Liver (tissue), 9 donors: ENCODE results near the gene EXD3. TPM values are rescaled to one million over a fixed set of nuclear protein-coding genes. Genes with fewer than 3 reads are reported as not detected.

Source experiments
- DNase-seq: peaks from one replicate; pipeline ENCODE4 v3.0.0-alpha.2; 2017; ENCODE audit warnings: low spot score
- H3K27ac ChIP-seq, 2 donors: one replicate each; pipeline ENCODE4 v1.7.0; 2013; ENCODE audit warnings: inconsistent platforms in 2 of 2, low read length in 2 of 2, control low read depth in 1 of 2, low read depth in 1 of 2, mild to moderate bottlenecking in 1 of 2
- H3K27me3 ChIP-seq, 4 donors: one replicate each; pipeline versions ENCODE4 v1.6.1 to v1.7.0; 2013; ENCODE audit warnings: low read length in 3 of 4, inconsistent platforms in 1 of 4, mild to moderate bottlenecking in 1 of 4, moderate library complexity in 1 of 4; ENCODE audit not compliant: control insufficient read depth in 4 of 4, insufficient read depth in 4 of 4
- H3K36me3 ChIP-seq, 4 donors: one replicate each; pipeline versions ENCODE4 v1.6.1 to v1.7.0; 2013; ENCODE audit warnings: low read length in 3 of 4, mild to moderate bottlenecking in 3 of 4, low read depth in 1 of 4, moderate library complexity in 1 of 4; ENCODE audit not compliant: control insufficient read depth in 4 of 4, insufficient read depth in 3 of 4
- H3K4me1 ChIP-seq, 4 donors: one replicate each; pipeline versions ENCODE4 v1.6.1 to v1.7.0; 2013; ENCODE audit warnings: low read length in 3 of 4, mild to moderate bottlenecking in 3 of 4, moderate library complexity in 1 of 4; ENCODE audit not compliant: control insufficient read depth in 4 of 4, insufficient read depth in 4 of 4
- H3K4me3 ChIP-seq, 3 donors: one replicate each; pipeline versions ENCODE4 v1.6.1 to v1.7.0; 2013; ENCODE audit warnings: low read length in 3 of 3, control low read depth in 1 of 3, low read depth in 1 of 3, mild to moderate bottlenecking in 1 of 3
- H3K9ac ChIP-seq, 2 donors: one replicate each; pipeline ENCODE4 v1.7.0; 2013; ENCODE audit warnings: low read length in 2 of 2, mild to moderate bottlenecking in 2 of 2, moderate library complexity in 2 of 2, control low read depth in 1 of 2, low read depth in 1 of 2
- H3K9me3 ChIP-seq, 4 donors: one replicate each; pipeline versions ENCODE4 v1.6.1 to v1.7.0; 2013; ENCODE audit warnings: low read length in 3 of 4; ENCODE audit not compliant: control insufficient read depth in 4 of 4
- ATF3 ChIP-seq: IDR thresholded peaks from 2 replicates; pipeline ENCODE4 v1.6.1; 2016; ENCODE audit warnings: antibody characterized with exemption
- CTCF ChIP-seq: fragments of 150-350 bp; IDR thresholded peaks from 2 replicates; pipeline ENCODE4 v1.5.1; 2017; ENCODE audit warnings: improper control_type of control experiment, low read depth, low read length; ENCODE audit not compliant: missing input control
- FOXA1 ChIP-seq: IDR thresholded peaks from 2 replicates; pipeline ENCODE4 v1.6.1; 2016; ENCODE audit warnings: antibody characterized with exemption
- FOXA2 ChIP-seq: IDR thresholded peaks from 2 replicates; pipeline ENCODE4 v1.6.1; 2016; ENCODE audit warnings: antibody characterized with exemption
- HNF4A ChIP-seq, 2 donors: conservative IDR thresholded peaks; 2 replicates each; pipeline ENCODE4 v1.6.1; 2016; ENCODE audit warnings: antibody characterized with exemption in 2 of 2, mild to moderate bottlenecking in 2 of 2
- HNF4G ChIP-seq: IDR thresholded peaks from 2 replicates; pipeline ENCODE4 v1.6.1; 2016; ENCODE audit warnings: antibody characterized with exemption
- JUND ChIP-seq, 2 donors: IDR thresholded peaks; 2 replicates each; pipeline ENCODE4 v1.6.1; 2016; ENCODE audit warnings: antibody characterized with exemption in 2 of 2
- MAX ChIP-seq: IDR thresholded peaks from 2 replicates; pipeline ENCODE4 v1.6.1; 2016; ENCODE audit warnings: antibody characterized with exemption
- NR2F2 ChIP-seq: IDR thresholded peaks from 2 replicates; pipeline ENCODE4 v1.6.1; 2016; ENCODE audit warnings: antibody characterized with exemption
- RAD21 ChIP-seq, 2 donors: IDR thresholded peaks; 2 replicates each; pipeline ENCODE4 v1.6.1; 2016; ENCODE audit warnings: antibody characterized with exemption in 2 of 2, mild to moderate bottlenecking in 2 of 2
- REST ChIP-seq: IDR thresholded peaks from 2 replicates; pipeline ENCODE4 v1.6.1; 2016; ENCODE audit warnings: antibody characterized with exemption, mild to moderate bottlenecking
- RXRA ChIP-seq, 2 donors: IDR thresholded peaks; 2 replicates each; pipeline ENCODE4 v1.6.1; 2017 to 2018; ENCODE audit warnings: antibody characterized with exemption in 2 of 2, mild to moderate bottlenecking in 1 of 2
- SP1 ChIP-seq: IDR thresholded peaks from 2 replicates; pipeline ENCODE4 v1.6.1; 2018; ENCODE audit warnings: antibody characterized with exemption, mild to moderate bottlenecking
- TAF1 ChIP-seq: conservative IDR thresholded peaks from 2 replicates; pipeline ENCODE4 v1.6.1; 2016; ENCODE audit warnings: antibody characterized with exemption, mild to moderate bottlenecking
- YY1 ChIP-seq: IDR thresholded peaks from 2 replicates; pipeline ENCODE4 v1.6.1; 2016; ENCODE audit warnings: antibody characterized with exemption, mild to moderate bottlenecking
- ZBTB33 ChIP-seq: IDR thresholded peaks from 2 replicates; pipeline ENCODE4 v1.6.1; 2016; ENCODE audit warnings: antibody characterized with exemption
- WGBS: extraction: QIAGEN DNeasy Blood & Tissue Kit; methylation state at CpG from one replicate; pipeline ENCODE4 v1.1.7; 2013; 5-methylcytosine and 5-hydroxymethylcytosine counted together
- polyA plus RNA-seq, 2 donors: library from polyadenylated mRNA; stranded (reverse) in 1 of 2; unstranded in 1 of 2; fragments of 200-250 nt in 1 of 2; fragments of >200 nt in 1 of 2; fragmentation: Nextera tagmentation in 1 of 2; extraction: Ambion mirVana in 1 of 2; gene quantifications; one replicate each; pipeline versions ENCODE4 v1.2.1 to v1.2.3, GENCODE V29; 2013 to 2015
- total RNA-seq, 2 donors: library from RNA; depleted of rRNA; stranded (reverse); fragments of >200 nt; gene quantifications; one replicate each; pipeline ENCODE4 v1.2.3, GENCODE V29; 2014
- donor health status: healthy.
- donor health status: healthy.
- donor health status: healthy.
- donor health status: healthy.
- donor health status: healthy.

The EXD3 gene
- total and polyA plus RNA-seq, 4 donors = 2.5 to 6.7 (median 3.7) TPM

GRCh38 chr9:137405677-137406081 lies 17.3 kb downstream of the EXD3 start:
- TF ChIP-seq YY1 = no peak
- no peak for TF ChIP-seq SP1
- no peak for TF ChIP-seq RAD21 (IDR thresholded peaks at IDR 0.05)
- TF ChIP-seq RXRA (IDR thresholded peaks at IDR 0.05) = no peak
- TF ChIP-seq MAX = no peak
- no peak for TF ChIP-seq TAF1
- 93% methylated on average over 11 of the region's 11 CpGs for WGBS
- no peak overlapping the region for H3K27ac ChIP-seq

GRCh38 chr9:137404961-137405567 lies 17.9 kb downstream of the EXD3 start:
- TF ChIP-seq FOXA1 (no peak), CTCF (no peak), JUND (IDR thresholded peaks at IDR 0.05) (no peak), NR2F2 (no peak), FOXA2 (no peak), RAD21 (IDR thresholded peaks at IDR 0.05) (no peak), MAX (no peak), TAF1 (no peak), ATF3 (no peak), ZBTB33 (no peak), RXRA (IDR thresholded peaks at IDR 0.05) (no peak), REST (no peak), HNF4G (no peak), HNF4A (conservative IDR thresholded peaks at IDR 0.05) (no peak)
- no peak overlapping the region for H3K27ac ChIP-seq
- no peak for DNase-seq
- no peak overlapping the region for H3K9ac ChIP-seq
- H3K27me3 ChIP-seq = no peaks in the 10 kb centered on the region
- peaks cover 5 to 10% (median 6%) of the 10 kb centered on the region in 4 donors for H3K4me1 ChIP-seq
- no peaks in the 10 kb centered on the region for H3K9me3 ChIP-seq
- H3K36me3 ChIP-seq = no peaks in the 10 kb centered on the region
- WGBS = 94% methylated on average over 24 of the region's 24 CpGs
- no peak overlapping the region for H3K4me3 ChIP-seq

More at GRCh38 chr9:137405677-137406081, 17.3 kb downstream of the EXD3 start:
- H3K36me3 ChIP-seq = no peaks in the 10 kb centered on the region
- H3K9me3 ChIP-seq = no peaks in the 10 kb centered on the region
- no peak overlapping the region for H3K4me3 ChIP-seq
- no peak overlapping the region for H3K9ac ChIP-seq
- H3K27me3 ChIP-seq = no peaks in the 10 kb centered on the region
- DNase-seq = no peak
- H3K4me1 ChIP-seq = peaks cover 5 to 10% (median 6%) of the 10 kb centered on the region in 4 donors
